Stimulated activated CD4-positive, alpha-beta T cell treated with anti-CD3 and anti-CD28 coated beads, Interleukin-2, amount 100 ng/mL, for 48 hours (primary cell): ENCODE results near the gene SEPTIN1.

Source experiments
- DNase-seq, 2 donors: peaks; one replicate each; pipeline ENCODE4 v3.0.0-alpha.2; 2020

SEPTIN1 gene, protein sequence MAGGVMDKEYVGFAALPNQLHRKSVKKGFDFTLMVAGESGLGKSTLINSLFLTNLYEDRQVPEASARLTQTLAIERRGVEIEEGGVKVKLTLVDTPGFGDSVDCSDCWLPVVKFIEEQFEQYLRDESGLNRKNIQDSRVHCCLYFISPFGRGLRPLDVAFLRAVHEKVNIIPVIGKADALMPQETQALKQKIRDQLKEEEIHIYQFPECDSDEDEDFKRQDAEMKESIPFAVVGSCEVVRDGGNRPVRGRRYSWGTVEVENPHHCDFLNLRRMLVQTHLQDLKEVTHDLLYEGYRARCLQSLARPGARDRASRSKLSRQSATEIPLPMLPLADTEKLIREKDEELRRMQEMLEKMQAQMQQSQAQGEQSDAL

DNA sequence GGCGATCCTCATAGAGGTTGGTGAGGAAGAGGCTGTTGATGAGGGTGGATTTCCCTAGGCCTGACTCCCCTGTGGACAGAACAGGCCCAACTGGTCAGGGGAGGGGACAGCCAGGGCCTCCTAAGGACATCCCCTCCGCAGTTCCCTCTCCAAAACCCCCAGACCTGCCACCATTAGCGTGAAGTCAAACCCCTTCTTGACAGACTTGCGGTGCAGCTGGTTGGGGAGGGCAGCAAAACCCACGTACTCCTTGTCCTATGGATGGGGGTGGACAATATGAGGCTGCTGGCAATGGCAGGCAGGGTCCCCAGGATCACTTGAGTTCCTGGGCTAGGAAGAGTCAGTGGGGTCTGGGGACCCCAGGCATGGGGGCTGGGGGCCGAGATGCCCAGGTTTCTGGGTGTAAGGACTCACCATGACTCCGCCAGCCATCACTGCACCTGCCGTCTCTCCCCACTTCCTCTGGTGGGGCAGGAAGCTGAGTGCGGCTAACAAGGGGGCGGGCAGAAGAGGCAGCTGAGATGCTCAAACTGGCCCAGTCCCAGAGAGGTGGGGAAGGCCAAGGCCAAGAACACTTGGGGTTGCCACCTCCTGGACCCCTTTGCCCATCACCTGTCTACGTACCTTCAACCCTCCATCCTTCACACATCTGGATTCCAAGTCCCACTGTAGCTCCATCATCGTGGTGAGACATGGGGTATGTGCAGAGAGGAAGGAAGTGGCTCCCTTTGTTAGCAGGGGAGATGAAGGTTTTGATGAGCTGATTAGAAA, at the start of gene SEPTIN1:
Gene SEPTIN1 (minus strand): TSS at position 451 of the 771 bp plus-strand sequence. CDS start 19 bp downstream, at position 432.
- peak; percentile 68 to 70 for DNase-seq

DNA sequence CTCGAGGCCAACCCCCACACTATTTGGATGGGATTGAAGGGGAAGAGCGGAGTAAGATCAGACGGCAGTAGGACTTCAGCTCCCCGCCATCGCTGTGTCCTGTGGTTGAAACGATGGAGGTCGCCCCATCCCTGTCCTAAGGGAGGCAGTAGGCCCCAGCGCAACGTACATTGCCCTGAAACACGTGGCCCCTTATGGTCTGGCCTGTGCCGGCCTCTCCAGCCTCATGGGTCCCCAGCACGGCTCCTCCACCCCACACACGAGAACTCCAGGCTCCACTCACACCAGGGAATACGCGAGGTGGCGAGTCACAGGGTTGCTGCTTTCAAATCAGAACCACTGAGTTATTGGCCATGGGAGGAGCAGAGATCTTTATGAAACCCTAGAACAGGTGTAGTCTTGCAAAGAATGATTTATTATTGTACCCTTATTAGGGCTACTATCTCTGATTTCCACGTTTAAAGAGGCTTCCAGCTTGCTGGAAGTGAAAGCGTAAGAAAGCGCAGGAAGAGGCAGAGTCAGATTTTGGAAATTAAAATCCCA, 48.1 kb upstream of the SEPTIN1 start:
- DNase-seq: no peak

DNA sequence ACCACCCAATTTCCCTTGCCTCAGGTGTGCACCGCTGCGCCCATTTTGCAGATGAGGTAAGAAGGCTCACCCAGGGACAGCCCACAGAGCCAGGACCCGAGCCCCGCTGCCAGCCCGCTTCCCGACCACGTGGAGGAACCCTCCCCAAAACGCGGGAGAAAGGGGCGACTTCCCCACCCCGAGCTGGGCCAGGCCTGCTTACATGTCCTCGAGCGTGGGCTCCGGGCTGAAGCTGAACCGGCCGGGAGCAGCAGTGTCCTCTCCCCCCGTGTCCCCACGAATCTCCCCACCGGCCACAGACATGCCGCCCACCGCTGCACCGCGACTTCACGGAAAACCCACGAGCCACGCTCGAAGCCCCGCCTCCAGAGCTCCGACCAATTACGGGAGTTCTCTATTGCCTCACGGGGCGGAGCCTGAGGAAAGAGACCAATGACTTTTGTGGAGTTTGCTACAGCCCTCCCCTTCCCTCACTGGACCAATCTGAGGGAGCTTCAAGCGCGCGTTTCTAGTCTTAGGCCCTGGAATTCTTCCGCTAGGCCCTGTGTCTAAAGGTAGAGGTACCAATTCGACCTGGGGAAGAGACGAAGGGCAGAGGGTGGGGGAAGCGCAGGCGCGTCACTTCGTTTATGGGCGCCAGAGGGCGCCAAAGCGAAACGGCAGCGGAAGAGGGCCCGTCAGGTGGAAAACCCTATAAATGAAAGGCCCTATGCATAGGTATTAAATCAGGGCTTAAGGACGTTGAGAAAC, 47.5 kb upstream of the SEPTIN1 start, which contains the start of gene DCTPP1:
Gene DCTPP1 (minus strand): TSS at position 353 of the 750 bp plus-strand sequence. CDS start 50 bp downstream, at position 303.
- DNase-seq: peak; percentile 90 to 93

DNA sequence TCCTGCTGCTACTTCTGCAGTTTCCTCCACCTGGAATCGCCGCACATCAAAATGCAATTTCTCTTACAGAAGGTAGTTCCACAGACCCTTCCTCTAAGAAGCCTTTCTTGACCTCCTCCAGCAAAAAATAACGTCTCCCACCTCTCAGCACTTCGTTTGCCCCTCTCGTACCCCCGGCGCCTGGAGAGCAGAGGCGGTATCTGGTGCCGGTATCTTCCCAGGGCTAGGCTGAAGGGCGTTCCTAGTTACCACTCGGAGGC, 47.0 kb upstream of the SEPTIN1 start:
- DNase-seq: no peak

DNA sequence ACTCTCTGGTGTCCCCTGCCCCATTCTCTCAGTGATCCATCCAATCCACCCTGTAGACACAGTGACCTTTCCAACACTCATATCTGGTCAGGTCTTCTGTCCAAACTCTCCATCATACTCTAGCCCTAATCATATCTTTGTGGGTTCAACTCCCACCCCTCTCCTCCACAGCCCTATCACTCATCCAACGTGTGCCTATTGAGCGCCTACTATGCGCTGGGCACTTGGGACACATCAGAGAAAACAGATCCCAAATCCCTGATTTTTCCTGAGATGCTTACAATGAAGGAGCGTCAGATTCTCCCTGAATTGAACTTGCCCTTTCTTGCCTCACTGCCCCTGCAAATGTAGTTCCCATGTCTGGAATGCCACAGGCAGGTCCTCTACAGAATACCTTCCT, 45.7 kb upstream of the SEPTIN1 start:
- no peak for DNase-seq

DNA sequence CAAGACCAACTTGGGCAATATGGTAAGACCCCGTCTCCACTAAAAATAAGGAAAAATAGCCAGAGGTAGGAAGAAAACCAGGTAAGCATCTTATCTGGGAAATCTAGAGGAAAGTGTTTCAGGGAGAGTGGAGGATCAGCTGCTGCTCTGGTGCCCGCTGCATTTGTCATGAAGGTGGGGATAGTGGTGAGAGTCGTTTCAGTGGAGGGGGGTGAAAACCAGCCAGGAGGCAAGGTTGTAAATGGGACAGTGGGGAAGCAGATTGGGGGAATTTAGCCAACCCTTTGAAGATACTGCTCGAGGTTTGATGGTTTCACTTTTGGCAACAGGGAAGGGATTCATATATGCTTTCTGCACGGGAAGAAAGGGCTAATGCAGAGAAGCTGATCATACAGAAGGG, 38.6 kb upstream of the SEPTIN1 start:
- DNase-seq: no peak

DNA sequence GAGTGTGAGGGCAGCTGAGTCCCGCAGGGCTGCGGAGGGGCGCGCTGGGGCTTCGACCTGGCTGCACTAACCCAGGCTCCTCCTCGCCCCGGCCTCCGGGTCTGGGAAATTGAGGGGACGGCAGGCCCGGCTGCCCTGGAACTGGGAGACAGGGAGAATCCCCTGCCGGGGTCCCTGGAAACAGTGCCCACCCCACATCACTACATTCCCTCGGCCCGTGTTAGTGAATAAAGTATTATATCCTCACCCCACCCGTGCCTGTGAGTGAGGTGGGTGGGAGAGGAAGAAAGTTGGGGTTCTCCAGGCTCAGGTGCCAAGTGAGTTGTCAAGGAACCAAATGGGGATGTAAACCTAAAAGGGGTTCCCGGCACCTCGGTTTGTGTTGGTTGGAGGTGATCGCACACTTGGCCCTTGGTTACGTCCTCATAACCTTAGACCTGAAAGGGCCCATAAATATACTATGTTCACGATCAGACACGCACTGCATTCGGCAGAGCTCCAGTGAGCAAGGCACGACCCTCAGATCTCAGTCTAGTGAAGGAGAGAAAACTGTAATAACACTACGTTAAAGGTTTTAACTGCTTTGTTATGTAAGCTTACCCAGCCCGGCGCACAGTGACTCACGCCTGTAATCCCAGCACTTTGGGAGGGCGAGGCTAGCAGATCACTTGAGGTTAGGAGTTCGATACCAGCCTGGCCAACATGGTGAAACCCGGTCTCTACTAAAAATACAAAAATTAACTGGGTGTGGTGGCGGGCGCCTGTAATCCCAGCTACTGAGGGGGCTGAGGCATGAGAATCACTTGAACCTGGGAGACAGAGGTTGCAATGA, 36.2 kb upstream of the SEPTIN1 start:
- no peak for DNase-seq

DNA sequence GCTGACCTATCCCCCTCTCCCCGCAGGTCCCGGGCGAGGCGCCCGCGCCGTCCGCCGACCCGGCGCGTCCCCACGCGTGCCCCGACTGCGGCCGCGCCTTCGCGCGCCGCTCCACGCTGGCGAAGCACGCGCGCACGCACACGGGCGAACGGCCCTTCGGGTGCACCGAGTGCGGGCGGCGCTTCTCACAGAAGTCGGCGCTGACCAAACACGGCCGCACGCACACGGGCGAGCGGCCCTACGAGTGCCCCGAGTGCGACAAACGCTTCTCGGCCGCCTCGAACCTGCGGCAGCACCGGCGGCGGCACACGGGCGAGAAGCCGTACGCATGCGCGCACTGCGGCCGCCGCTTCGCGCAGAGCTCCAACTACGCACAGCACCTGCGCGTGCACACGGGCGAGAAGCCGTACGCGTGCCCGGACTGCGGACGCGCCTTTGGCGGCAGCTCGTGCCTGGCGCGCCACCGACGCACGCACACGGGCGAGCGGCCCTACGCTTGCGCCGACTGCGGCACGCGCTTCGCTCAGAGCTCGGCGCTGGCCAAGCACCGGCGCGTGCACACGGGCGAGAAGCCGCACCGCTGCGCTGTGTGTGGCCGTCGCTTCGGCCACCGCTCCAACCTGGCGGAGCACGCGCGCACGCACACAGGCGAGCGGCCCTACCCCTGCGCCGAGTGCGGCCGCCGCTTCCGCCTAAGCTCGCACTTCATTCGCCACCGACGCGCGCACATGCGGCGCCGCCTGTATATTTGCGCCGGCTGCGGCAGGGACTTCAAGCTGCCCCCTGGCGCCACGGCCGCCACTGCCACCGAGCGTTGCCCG, 35.4 kb upstream of the SEPTIN1 start:
- peak; percentile 77 to 80 for DNase-seq

DNA sequence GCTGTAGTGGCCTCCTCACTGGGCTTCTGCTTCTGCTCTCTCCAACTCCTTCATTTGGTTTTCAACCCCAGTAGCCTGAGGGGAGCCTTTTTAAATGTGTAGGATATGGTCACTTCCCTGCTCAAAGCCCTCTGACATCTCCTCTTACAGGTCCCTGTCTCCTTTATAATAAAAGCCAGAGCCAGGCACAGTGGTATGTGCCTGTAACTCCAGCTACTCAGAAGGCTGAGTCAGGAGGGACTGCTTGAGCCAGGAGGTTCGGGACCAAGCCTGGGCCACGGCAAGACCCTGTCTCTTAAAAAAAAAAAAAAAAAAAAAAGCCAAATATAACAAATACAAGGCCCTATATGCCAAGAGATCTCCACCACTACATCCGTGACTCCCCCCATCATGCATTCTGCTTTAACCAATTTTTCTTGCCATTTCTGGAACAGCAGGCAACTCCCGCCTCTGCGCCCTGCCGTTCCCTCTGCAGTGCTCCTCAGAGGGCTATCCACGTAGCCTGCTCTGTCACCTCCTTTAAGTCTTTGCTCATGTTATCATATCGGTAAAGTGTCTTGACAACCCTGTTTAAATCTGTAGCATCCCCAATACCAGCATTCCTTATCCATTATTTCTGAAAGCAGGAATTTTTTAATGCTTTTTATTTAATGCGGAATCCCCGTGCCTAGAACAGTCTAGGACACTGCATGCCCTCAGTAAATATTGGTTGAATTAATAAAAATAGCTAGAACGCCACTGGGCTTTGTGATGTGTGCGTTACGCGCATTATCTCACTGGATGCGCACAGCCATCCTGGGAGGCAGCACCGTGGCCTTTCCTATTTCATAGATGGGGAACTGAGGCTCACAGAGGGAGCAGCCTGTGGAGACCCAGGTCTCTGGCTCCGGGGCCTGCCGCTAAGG, 34.5 kb upstream of the SEPTIN1 start:
- DNase-seq: no peak

DNA sequence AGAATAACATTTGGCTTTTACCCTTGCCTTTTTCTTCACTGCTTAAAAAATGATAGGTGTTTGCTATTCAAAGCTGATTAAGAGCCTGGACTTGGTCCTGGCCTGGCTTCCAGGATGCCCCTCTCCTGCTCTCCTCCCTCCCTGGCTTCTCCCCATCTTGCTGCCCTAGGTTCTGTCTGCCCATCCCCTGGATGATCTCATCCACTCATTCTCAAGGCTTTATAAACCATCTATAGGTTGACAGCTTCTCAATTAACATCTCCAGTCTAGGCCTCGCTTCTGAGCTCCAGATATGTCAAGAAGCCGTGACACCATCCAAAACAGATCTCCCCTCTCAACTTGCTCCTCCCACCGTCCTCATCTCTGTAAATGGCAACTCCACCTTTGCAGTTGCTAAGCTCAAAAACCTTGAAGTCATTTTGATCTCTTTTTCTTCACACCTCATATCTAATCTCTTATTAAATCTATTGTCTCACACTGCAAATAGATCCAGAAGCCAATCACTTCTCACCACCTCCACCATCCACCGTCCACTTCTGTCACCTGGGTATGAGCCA, 33.8 kb upstream of the SEPTIN1 start:
- no peak for DNase-seq

DNA sequence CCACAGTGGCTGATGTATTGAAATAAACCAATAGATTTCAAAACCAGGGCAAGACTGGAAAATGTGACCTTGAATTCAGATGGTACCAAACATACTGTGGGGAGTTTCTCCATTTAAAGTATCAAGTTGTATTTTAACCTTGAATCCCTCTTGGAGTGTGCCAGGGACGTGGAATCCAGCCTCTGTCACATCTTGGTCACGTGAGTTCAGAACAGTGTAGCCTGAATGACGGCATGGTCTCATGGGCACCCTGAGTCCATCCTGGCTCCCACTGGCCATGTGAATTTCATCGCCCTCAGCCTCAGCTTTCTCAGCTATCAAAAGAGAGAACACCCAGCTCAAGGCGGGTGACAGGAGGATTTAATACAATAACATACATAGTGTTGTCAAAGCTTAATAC, 31.8 kb upstream of the SEPTIN1 start:
- DNase-seq: no peak

DNA sequence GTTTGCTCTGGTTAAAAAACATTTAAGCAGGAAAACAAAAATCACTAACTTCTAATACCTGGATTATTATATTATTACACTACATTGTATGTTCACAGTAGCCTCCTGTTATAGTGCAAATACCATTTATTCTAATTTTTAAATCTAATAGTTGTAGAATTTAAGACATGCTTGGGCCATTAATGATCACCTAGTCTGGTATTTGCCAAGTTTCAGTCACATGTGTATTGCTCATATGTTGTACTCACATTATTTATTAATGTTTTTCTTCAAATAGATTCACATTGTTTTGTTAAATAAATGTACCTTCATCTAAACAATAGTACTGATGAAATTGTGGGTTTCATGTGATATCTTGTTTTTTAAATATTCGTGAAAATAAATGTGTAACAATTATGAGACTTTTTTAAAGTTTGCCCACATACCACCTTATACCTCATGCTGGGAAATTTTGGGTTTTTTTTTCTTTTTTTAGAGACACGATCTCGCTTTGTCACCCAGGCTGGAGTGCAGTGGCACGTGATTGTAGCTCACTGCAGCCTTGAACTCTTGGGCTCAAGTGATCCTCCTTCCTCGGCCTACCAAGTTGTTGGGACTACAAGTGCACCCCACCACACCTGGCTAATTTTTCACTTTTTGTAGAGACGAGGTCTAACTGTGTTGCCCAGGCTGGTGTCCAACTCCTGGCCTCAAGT, 30.9 kb upstream of the SEPTIN1 start:
- DNase-seq: no peak

DNA sequence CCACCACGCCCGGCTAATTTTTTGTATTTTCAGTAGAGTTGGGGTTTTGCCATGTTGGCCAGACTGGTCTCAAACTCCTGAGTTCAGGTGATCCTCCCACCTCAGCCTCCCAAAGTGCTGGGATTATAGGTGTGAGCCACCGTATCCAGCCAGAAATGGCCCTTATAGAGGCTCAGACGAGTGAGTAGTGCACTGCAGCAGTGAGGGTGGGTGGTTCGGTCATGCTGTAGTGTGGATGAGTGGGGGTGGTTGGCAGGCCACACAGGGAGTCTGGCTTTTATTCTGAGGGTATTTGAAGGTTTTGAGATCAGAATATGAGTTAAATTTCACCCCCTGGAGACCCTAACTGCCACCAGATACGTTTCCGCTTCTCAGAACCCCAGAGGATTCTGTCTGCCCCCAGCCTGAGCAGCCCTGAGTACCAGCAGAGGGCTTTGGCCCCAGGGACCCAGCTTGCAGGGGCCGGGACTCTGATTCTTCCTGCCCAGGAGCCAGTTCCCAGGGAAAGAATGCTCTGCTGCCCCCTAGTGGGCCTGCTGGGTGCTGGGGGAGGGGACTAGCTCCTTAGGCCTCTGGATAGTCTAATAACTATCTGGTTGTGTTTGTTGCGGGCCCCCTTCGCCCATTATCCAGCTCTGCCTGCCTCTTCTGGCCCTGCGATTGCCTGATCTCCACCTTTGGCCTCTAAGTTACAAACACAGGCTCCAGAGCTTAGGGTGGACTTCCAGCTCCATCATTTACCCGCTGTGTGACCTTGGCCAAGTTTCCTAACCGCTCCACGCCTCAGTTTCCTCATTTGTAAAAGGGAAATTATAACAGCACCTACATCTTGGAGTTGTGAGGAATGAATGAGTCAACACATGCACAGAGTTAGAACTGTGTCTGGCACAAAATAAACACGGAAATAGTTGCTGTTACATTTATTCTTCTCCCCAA, 27.0 kb upstream of the SEPTIN1 start:
- DNase-seq: peak; percentile 92 to 96

DNA sequence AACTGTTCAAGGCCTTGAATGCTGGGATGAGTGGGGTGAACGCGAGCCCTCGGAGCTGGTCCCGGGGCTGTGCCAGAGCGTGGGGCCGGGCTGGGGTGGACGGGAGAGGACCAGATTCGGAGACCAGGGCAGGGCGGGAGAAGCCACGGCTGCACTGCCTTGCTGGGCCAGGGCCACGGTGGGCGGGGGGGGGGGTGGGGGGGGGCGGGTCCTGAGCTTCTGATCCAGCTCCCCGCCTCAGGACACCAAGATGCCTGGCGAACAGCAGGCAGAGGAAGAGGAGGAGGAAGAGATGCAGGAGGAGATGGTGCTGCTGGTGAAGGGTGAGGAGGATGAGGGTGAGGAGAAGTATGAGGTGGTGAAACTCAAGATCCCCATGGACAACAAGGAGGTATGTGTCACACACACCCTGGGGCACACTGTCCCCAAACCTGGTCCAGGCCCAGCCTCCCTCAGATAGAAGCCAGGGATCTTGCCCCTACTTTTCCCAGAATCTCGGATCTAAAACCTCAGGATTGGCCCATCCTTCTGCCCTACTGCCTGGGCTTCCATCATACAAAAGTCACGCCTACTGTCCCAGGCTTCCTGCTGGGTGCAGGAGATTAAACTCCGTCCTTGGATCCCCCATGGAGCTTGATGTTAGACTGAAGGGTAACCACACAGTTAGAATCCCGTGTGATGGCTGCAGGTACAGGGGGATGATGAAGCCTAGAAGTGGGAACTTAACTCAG, 25.6 kb upstream of the SEPTIN1 start:
- no peak for DNase-seq

DNA sequence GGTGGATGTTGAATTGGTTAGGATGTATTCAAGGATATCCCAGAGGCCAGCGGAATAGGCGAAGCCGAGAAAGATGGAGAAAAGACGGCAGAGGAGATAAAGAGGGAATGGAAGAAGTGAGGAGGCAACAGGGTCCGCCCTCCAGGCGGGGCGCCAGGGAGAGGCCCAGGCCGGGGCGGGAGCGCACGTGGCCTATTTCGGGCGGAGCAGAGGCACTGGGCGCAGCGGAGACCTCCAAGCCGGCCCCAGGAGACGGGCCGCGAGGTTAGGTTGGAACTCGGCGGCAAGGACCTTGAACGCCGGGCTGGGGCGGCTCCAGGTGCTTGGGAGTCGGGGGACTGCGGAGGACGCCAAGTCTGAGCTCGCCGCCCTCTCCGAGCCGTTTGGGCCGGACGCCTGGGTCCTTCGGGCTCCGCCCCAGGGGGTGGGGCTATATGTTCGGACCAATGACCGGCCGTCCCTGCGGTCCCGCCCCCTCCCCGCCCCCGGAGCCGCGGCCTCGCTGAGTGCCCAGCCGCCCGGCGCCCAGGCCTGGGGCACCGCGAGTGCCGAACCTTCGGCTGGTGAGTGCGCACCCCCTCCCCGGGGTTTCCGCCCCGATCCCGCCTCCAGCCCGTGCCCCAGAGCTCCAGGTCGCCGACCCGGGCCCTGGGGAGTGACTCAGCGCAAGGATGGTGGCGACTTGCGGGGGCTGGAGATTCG, 24.9 kb upstream of the SEPTIN1 start, which contains the start of gene ZNF771:
Gene ZNF771 (plus strand): TSS at position 505 of the 702 bp plus-strand sequence. CDS start 448 bp downstream, outside the sequence.
- peak; percentile 89 to 93 for DNase-seq

DNA sequence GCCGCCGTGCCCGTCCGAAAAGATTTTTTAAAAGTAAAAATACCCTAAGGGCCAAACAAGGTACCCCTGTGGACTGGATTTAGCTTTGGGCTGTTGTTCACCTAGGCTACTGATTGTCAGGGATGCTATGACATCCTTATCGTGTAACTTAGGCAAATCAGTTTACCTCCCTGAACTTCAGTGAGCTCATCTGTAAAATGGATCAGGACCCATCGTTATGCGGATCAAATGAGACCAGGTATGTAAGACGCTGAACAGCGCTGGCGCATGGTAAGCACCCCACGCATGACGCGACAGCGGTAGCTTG, 24.4 kb upstream of the SEPTIN1 start:
- DNase-seq: no peak
